Camera-type eye (tissue), 1 donor: ENCODE data around the gene SERINC1. TPM values are rescaled to one million over a fixed set of nuclear protein-coding genes. Genes with fewer than 3 reads are reported as not detected.

Source experiments
- total RNA-seq: library from RNA; depleted of rRNA; stranded (reverse); fragments of >200 nt; gene quantifications from one replicate; pipeline ENCODE4 v1.2.3, GENCODE V29; 2014

The SERINC1 gene
- total RNA-seq: 369 TPM

DNA sequence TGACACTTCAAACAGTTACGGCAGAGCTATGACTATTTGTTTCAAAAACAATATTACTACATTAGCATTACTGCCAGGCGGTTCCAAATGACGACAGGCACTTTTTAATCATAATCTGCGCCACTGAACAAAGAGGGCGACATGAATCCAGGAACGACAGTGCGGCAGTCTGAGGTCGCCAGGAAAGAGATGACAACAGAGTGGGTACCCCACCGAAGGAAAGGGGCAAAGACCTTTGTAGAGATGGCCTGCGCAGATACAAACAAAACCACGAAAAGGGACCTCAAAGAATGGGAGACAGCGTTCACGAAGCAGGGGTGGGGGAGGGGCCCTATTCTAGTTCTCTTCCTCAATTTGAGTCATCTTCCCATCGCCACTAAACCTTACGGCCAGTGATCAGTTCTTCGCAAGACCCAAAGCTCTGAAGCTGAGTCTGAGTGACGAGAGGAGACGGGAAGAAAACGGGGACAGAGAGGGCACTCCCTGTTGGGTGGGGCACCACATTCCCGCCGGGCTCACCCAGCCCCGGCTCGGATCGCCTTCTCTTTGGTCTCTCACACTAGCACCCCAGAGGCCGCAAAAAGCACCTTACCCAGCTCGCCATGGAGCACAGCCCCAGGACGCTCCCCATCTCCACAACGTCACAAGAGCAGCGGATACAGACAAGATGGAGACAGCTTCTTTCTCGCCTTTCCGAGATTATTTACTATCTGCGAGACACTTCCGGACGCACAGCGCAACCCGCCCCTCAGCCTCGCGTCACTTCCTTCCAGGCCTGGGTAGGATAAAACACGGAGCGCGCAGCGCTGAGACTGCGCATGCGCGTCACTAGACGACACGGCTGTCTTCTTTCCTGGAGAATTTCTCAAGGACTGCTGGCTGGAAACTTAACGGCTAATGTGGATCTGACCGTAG lies at the start of gene SERINC1:
TSS of gene SERINC1 (minus strand) at position 701 of the 915 bp plus-strand sequence. CDS start at position 631, 70 bp downstream.

DNA sequence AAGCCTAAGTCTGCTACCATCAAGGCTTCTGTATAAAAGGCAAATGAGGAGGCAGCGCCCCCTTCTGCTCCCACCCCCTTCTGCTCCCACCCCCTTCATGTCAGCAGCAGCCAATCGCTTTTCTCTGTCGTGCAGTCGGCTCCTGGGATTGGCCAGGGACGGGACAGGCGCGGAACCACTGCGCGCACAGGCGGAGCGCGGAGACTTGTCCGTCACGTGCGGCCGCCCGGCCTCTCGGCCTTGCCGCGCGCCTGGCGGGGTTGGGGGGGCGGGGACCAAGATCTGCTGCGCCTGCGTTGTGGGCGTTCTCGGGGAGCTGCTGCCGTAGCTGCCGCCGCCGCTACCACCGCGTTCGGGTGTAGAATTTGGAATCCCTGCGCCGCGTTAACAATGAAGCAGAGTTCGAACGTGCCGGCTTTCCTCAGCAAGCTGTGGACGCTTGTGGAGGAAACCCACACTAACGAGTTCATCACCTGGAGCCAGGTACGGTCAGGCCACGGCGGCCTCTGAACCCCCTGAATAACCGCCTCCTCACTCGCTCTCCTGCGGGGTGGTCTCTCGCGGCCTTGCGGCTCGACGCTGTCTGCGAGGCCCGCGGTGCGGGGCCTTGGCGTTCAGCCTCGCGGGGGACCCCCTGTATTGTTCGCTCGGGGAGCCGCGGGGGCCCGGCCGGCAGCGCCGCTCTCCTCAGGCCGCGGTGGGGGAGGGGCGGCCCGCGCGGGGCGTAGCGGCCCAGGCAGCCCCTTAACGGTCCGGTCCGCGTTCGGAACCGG lies 72.1 kb downstream of the SERINC1 start, which contains the start of gene HSF2:
TSS of gene HSF2 (plus strand) at position 305 of the 773 bp plus-strand sequence. CDS start at position 391, 86 bp downstream.

Other genes with a start within 250 kb of the SERINC1 start
- 58.1 TPM for gene HSF2, start 72.2 kb downstream of the SERINC1 start, total RNA-seq
- 19.4 TPM for gene PKIB, start 138.6 kb upstream of the SERINC1 start, total RNA-seq